Stimulated activated CD4-positive, alpha-beta T cell treated with anti-CD3 and anti-CD28 coated beads, TNF-alpha, amount 100 ng/mL, for 24 hours (primary cell): ENCODE data around the gene SFSWAP.
"Not testable (repeated sequence)": the region's sequence is repeated elsewhere in the genome, so short reads cannot be mapped to it uniquely, and the experiment has no call there.

Source experiments
- DNase-seq, 3 experiments: peaks; one replicate each; pipeline ENCODE4 v3.0.0-alpha.2; 2020; ENCODE audit warnings: low read depth in 3 of 3

SFSWAP gene

DNA sequence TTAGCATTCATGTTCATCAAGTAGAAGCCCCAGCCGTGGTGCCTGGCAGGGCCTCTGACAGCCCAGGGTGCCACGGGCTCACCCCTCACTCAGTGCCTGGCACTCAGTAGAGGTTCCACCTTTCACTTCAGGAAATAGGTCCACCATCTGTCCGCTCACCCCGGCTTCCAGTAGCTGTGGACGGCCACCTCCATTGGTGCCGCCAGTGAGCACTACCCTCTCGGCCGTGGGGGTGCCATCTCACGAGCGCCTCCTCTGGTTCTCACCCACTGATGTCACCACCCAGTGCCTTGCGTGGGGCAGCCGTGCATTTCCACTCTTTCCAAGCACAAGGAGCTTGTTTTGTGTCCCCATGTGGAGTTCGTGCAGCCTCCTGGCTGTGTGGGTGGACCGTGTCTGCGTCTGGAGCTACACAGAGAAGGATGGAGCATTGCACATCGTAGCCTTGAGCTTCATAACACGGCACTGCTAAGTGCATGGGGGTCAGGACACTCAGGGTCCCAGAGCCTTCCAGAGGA, 76.3 kb downstream of the SFSWAP start:
- no peak for DNase-seq

DNA sequence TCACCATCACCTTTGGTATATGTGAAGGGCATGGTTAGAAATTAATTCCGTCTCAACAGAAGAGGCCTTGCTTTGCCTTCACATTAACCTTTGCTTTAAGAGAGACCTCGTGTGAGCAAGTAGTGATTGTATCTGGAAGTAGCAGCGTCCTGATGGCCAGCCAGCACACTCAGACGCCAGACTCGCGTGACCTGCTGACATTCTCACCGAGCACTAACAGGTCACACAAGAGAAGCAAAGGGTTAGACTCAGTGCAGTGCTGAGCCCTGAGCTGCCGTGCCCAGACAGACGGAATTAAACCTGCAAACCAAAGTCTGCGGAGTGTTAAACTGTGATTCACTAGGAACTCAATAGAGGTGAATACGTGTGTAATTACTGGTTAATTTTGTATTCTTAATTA, 77.2 kb downstream of the SFSWAP start:
- no peak for DNase-seq

DNA sequence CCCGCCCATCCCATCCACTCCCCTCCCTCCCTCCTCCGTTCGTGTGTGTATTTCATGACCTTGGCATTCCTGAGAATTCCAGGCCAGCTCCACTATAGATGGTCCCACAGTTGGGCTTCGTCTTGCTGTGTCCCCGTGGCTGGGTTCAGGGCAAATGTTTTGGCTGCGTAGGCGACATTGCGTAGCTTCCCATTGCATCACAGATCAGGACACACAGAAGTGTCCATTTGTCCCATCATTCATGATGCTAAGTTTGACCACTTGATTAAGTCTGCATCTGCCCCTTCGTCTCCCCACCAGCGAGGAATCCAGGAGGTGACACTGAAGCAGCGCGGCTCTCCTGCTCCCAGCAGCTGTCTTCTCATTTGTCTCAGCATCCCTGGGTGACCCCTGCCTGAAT, 78.7 kb downstream of the SFSWAP start:
- no peak for DNase-seq

DNA sequence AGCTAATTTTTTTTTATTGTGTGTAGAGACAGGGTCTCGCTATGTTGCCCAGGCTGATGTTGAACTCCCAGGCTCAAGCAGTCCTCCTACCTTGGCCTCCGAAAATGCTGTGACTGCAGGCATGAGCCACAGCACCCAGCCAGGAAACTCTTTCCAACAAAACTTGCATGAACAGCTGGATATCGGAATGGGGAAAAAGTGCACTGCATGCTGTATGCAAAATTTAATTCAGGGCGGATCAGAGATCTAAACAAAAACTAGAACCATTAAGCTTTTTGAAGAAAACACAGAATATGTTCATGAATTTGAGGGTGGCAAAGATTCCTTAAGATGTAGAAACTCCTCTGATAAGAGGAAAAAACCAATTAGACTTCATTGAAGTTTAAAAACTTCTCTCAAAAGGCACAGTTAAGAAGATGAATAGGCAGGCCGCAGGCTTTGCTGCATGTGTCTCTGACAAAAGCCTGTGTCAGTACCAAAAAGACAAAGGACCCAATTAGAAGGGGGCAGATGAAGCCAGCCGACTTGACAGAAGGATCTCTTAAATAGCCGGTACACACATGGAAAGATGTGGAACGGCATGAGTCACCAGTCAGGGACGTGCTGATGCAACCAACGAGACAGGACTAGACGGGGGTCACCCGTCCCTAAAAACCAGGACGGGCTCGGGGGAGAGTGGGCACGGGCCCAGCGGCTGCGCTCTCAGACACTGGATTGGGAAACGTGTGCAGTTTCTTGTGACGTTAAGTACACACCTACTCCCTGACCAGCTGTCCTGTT, 82.5 kb downstream of the SFSWAP start:
- no peak for DNase-seq

DNA sequence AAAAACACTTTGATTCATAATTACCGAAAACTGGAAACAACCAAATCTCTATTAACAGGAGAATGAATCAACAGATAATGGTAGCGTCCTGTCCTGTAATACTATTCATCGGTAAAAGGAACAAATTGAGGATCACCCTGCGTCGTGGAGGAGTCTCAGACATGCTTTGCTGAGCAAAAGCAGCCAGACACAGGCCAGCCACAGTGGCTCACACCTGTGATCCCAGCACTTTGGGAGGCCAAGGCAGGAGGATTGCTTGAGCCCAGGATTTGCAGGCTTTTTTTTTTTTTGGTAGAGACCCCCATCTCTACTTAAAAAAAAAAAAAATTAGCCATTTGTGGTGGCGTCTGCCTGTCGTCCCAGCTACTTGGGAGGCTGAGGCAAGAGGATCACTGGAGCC, 83.2 kb downstream of the SFSWAP start:
- no peak for DNase-seq

DNA sequence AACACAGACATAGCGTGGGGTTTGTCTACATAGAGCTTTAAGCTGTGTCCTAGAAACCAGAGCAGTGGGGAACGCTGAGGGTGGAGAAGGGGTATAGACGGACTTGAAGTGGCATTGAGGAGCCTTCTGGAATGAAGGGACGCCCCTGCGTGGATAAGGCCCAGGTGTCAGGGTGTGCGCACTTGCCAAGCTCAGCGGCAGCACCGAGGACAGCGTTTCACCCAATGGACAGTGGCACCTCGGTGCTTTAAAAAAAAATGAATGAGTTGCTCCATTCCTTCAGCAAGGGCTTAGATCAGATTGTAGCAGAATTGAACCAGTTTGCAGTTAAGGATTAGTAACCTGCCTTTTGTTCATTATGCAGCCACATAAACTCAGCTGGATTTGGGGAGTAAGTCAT, 83.7 kb downstream of the SFSWAP start:
- DNase-seq, result no peak

DNA sequence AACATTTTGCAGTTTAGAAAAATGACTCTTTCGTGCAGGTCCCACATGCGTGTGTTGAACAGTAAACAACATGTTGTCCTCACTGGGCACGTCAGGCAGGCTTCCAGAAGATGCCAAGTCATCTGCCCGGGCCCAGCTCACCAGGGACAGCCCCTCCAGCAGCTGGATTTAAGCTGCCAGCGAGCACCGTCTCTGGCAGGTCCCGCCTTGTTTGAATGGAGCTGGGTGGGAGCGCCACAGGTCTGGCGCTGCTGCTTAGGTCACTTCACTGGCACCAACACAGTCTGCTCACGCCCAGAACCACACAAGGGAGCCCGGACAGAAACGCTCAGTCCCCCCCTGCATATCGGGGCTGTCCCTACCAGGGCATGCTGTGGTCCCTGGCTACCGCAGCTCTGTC, 84.2 kb downstream of the SFSWAP start:
- no peak for DNase-seq

DNA sequence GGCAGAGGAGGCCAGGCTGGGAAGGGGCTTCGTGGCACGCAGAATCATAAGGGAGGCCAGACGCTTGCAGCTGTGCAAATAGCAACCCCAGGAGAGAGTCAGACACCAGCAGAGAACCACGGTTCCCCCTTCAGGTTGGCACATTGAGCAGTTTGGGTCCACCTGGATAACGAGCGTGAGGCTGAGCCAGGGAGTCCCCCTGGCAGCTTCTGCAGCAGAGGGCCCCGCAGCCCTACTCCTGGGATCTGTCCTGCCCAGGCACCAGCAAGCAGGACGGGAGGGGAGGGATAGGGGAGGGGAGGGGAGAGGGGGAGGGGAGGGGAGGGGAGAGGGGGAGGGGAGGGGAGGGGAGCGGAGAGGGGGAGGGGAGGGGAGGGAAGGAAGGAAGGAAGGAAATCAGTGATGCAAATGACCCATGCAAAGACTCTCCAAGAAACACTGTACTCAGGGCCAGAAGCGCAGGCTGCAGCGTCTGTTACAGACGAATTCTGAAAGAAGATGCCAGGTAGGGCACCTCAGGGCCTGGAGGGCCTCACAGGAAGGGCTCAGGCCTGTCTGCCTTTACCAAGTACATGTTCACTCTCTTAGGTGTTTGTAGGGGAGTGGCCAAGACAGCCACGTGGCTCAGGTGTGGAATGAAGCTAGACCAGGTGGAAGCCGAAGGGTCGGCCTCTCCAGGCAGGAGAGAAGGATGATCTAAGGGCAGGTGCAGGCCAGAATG, 85.0 kb downstream of the SFSWAP start:
- DNase-seq, result no peak

DNA sequence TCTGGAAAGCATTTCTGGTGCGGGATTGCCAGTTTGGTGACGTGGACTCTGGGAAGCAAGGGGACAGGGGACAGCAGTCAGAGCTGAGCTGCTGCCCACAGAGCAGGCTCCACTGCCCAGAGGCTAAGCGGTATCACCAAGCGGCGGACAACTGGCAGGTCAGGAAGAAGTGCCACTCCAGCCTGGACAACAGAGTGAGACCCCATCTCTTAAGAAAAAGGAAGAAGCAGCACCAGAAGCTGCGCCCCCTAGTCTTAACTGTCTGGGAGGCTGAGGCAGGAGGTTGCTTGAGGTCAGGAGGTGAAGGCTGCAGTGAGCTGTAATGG, 85.5 kb downstream of the SFSWAP start:
- no peak for DNase-seq

DNA sequence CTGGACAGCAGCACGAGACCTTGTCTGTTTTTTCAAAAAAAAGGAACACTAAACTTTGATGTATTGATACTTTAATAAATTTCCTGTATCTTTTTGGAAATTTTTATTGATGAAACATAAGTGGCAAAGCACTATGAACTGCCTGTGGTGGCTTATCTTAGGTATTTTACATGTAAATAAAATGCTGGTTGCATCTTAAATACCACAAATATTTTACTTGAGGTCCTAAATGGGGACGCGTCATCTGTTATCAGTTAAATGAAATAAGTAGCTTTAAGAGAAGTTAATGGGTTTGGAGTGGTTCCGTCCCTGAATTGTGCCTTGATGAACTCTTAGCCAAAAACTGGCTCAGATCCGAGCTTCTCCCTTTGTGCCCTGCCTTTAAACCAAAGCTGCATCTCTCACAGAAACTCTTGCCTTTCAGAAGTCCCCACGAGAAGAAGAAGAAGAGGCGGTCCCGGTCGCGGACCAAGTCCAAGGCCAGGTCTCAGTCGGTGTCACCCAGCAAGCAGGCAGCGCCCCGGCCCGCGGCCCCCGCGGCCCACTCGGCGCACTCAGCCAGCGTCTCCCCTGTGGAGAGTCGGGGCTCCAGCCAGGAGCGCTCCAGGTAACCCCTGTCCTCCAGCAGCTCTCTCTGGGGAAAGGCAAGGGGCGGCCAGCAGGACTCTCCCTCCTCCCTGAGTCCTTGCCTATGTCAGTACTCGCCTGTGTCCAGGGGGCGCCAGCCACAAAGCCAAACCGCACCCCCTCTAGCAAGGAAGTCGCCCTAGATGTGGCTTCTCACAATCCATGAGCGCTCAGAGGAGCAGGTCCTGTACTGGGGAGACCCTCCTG, 86.1 kb downstream of the SFSWAP start:
- no peak for DNase-seq

DNA sequence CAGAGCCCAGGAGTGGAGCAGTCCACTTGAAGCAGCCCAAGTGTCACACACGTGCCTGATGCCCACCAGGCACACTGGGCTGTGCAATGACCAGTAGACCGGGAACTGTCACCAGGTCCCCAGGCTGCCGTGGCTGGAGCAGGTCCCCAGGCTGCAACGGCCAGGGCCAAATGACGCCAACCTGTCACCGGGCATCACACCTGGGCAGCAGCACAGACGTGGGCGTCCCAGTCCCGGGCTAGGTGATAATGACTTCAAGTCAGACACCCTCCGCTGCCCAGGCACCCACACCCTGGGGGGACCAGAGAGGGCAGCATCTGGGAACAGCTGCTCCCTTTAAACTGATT, 86.7 kb downstream of the SFSWAP start:
- DNase-seq, result no peak

DNA sequence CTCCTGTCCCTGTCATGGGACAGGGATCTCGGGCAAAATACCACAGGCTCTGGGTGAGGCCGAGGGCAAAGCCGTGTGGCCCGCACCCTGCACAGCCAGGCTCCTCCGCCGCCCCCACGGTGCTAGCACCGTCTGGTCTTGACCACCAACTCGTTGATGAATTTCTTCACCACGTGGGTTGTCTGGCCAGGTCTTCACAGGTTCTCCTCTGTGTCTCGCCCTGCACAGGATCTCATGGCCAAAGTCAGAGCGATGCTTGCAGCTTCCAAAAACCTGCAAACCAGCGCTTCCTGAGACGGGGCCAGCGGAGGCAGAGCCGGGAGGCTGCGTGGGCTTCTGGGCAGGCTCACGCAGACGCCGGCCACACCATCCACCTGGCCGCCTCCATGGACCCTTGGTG, 88.3 kb downstream of the SFSWAP start:
- no peak for DNase-seq

DNA sequence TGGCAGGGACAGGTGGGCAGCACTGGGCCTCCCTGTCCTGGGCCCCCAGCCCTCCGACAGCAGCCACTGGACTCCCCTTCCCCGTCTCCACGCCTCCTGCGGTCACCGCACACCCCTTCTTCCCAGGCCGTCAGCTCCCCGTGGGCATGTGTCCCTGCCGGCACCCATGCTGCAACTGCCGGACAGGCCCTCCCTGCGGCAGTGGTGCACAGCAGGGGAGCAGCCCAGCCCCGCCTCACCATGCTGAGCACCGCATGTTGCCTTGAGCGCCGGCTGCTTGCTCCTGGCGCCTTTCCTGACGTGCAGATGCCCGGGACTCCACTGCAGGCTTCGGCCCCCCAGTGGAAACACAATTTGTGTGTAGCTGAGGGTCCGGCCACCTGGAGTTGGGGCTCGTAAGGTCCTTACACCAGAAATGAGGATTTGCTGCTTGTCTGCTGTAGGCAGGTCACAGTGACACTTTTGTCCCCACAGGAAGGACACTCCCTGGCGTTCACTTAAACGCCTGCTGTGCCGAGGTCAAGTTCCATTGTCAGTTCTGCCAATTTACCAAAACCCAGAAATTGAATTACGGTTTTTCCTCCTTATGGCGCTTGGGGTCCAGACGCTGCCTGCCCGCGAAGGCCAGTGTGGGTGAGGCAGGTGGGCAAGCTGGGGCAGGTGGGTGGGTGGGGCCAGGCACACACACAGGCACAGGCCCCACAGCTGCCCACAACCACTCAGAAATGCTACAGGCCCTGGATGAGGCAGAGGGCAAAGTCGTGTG, 89.1 kb downstream of the SFSWAP start:
- no peak for DNase-seq

DNA sequence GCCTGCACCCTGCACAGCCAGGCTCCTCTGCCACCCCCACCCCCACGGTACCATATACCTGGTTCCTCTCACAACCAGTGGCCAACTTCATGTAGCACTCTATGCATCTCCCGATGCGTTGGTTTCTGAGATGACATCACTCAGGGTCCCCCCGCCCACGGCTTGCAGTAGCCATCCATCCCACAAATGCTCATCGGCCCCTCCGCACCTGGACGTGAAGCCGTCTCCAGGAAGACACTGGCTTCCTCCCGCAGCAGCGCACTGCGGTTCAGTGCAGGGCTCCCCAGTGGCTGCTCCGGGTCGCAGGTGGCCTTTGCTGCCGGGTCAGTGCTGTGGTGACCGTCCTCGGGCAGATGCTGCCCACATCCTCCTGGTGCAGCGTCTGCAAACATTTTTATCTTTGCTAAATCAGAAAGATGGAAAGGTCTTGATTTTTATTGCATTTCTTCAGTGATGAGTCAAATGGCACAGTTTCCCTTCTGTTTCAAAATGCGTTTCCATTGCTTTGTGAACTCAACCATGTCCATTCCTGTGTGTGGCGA, 89.8 kb downstream of the SFSWAP start:
- no peak for DNase-seq

DNA sequence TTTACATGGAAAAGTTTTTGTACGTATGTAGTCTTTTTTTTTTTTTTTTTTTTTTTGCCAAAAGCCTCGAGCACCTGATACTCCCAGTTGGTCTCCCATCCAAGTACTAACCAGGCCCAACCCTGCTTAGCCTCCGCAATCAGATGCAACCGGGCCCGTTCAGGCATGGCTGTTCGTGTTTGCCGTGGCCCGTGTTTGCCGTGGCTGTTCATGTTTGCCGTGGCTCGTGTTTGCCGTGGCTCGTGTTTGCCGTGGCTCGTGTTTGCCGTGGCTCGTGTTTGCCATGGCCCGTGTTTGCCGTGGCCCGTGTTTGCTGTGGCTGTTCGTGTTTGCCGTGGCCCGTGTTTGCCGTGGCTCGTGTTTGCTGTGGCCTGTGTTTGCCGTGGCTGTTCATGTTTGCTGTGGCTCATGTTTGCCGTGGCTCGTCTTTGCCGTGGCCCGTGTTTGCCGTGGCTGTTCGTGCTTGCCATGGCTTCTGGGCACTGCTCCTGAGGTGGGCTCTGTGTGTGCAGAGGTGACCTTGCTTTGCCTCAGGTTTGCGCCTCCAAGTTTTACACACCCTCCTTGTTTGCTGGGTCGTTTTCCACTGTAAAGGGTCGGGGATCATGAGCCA, 90.5 kb downstream of the SFSWAP start:
- no peak for DNase-seq

DNA sequence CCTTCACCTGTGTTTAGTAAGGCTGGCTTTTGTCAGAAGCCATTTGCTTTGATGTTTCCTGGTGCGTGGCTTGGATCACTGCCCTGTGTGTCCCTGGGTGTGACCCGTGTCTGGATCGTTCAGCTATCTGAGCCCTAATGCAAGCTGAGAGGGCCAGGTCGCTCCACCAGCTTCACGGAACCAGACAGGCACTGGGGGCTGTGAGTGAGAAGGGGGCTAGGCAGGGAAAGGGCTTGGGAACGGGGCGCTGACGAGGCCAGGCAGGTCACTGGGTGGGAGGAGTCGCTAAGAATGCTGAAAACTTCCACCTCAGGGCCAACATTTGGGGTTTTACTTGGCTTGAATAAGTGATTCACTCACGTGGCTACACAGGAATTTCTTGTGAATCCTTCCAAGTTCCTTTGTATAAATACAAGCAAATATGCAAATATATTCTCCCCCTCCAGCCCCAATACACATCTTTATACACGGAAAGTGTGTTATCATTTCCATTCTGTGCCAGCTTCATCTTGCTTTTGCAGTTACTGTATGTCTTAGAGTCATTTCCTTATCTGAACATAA, 93.2 kb downstream of the SFSWAP start:
- DNase-seq, result no peak

DNA sequence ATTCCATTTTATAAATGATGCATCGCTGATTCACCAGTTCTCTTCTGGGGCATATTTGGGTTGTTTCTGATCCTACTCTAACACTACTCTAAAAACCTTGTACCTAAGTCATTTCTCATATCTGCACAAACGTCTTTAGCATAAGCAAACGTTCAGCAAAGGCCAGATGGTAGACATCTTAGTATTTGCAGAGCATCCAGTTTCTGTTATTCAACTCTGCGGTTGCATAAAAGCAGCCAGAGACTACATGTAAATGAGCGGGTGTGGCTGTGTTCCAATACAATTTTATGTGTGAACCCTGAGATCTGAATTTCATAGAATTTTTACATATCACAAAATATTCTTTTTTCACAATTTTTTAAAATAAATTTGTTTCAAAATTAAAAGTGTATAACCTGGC, 94.5 kb downstream of the SFSWAP start:
- DNase-seq, result no peak

DNA sequence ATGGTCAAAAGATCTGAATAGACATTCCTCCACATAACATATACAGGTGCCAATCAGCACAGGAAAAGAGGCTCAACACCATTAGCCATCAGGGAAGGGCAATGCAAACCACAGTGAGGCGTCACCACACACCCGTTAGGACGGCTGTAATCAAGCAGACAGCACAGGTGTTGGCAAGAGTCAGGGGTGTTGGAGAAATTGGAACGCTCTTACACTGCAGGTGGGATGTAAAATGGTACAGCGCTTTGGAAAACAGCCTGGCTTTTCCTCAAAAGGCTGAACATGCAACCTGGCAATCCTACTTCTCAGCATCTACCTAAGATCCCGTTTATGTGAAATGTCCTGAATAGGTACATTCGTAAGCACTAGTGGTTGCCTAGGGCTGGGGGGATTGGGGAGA, 95.8 kb downstream of the SFSWAP start:
- DNase-seq, result no peak

DNA sequence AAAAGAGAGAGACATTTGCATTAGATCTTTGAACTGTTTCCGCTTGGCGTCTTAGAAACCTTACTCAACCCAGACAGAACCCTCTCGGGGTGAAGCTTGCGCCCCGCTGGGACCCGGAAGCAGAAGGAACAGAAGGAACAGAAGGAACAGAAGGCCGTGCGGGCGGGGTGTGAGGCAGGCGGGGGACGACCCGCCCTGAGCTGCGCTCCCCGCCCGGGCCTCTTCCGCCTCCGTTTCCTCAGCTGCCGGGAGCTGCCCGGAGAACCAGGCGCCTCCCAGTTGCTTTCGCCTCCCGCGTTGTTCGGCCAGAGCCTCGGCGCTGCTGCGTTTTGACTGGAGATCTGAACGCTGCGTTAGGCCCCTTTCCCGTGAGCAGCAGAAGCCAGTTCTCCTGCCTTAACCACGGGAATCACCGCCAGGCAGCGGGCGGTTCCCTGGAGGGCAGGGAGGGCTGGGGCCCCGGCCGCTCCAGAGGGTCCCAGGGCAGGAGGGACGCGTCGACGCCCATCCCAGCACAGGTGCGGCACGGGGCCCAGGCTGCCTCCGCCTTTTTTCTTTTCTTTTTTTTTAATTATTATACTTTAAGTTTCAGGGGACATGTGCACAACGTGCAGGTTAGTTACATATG, 98.0 kb downstream of the SFSWAP start:
- no peak for DNase-seq

DNA sequence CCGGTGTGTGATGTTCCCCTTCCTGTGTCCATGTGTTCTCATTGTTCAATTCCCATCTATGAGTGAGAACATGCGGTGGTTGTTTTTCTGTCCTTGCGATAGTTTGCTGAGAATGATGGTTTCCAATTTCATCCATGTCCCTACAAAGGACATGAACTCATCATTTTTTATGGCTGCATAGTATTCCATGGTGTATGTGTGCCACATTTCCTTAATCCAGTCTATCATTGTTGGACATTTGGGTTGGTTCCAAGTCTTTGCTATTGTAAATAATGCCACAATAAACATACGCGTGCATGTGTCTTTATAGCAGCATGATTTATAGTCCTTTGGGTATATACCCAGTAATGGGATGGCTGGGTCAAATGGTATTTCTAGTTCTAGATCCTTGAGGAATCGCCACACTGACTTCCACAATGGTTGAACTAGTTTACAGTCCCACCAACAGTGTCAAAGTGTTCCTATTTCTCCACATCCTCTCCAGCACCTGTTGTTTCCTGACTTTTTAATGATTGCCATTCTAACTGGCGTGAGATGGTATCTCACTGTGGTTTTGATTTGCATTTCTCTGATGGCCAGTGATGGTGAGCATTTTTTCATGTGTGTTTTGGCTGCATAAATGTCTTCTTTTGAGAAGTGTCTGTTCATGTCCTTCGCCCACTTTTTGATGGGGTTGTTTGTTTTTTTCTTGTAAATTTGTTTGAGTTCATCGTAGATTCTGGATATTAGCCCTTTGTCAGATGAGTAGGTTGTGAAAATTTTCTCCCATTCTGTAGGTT, 98.8 kb downstream of the SFSWAP start:
- not testable (repeated sequence) for DNase-seq
